SU-DHL-6 (cell line): ENCODE measurements around the gene DTX2.
"Not testable (repeated sequence)": the region's sequence is repeated elsewhere in the genome, so short reads cannot be mapped to it uniquely, and the experiment has no call there.

ENCODE experiments used
- EZH2phosphoT487 ChIP-seq: fragments of 200-600 bp; sonication (generic), shearing (Covaris generic); conservative IDR thresholded peaks from 2 replicates; pipeline ENCODE4 v1.6.1; 2018; ENCODE audit warnings: mild to moderate bottlenecking, antibody characterized with exemption, low read length, moderate library complexity, mixed read lengths
- TF ChIP-seq, protein P1 (sequence below): fragments of 200-600 bp; sonication (generic); IDR thresholded peaks from one replicate; pipeline ENCODE4 v1.5.1; 2017; ENCODE audit warnings: antibody characterized with exemption, mild to moderate bottlenecking, low read length, moderate library complexity; ENCODE audit not compliant: insufficient read depth, poor library complexity, severe bottlenecking

DNA sequence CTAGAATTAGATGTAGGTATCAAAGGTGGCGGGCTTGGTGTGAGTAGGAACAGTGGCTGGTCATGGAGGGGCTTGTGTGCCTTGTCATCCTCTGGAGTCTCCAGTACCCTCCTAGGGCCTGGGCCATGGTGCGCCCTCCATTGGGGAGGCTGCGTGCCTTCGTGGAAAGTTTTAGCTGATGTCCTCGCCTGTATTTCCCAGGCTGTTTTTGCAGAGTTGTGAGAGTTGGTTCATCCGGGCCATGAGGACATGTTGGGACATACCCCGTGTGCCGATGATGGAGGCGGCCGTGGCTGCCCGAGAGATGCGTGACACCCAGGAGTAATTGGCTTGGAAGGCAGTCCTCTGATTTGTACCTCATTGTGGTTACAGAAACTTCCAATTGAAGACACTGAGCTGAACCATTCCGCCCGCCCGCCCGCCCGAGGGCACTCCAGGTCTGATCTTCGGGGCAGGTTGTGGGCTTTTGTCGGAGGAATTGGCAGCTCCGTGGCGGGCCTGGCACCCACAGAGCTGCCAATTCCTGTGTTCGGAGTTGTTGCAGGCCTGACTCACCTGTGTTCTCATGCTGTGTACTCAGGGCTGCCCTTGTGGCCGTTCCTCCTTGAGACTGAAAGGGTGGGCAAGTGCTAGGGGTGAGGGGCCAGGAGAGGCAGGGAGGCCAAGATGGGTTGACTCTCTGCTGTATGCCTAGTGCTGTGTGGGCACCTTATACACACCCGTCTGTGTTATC lies 15.4 kb downstream of the DTX2 start:
- TF ChIP-seq, protein P1, sequence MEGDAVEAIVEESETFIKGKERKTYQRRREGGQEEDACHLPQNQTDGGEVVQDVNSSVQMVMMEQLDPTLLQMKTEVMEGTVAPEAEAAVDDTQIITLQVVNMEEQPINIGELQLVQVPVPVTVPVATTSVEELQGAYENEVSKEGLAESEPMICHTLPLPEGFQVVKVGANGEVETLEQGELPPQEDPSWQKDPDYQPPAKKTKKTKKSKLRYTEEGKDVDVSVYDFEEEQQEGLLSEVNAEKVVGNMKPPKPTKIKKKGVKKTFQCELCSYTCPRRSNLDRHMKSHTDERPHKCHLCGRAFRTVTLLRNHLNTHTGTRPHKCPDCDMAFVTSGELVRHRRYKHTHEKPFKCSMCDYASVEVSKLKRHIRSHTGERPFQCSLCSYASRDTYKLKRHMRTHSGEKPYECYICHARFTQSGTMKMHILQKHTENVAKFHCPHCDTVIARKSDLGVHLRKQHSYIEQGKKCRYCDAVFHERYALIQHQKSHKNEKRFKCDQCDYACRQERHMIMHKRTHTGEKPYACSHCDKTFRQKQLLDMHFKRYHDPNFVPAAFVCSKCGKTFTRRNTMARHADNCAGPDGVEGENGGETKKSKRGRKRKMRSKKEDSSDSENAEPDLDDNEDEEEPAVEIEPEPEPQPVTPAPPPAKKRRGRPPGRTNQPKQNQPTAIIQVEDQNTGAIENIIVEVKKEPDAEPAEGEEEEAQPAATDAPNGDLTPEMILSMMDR, result not testable (repeated sequence)
- not testable (repeated sequence) for TF ChIP-seq EZH2phosphoT487
